ENCODE data around the gene DHDH. TPM values are rescaled to one million over a fixed set of nuclear protein-coding genes. Genes with fewer than 3 reads are reported as not detected.
"Not testable (repeated sequence)": the region's sequence is repeated elsewhere in the genome, so short reads cannot be mapped to it uniquely, and the experiment has no call there.

The DHDH gene
- total RNA-seq, 3 donors from 2014 or later (not counting 1 experiment from before 2014, with no cell fraction given): not detected

GRCh38 chr19:48906324-48906723, 27.2 kb upstream of the DHDH start:
- TF ChIP-seq CTCF (IDR thresholded peaks at IDR 0.05): no peak
- 98% methylated on average over 10 of the region's 10 CpGs for WGBS (ENCODE audit: insufficient coverage)
- Mint-ChIP-seq H3K27me3 (ENCODE audit: low read depth in 2 of 2) (no peaks in the 10 kb centered on the region), H3K27ac (no peak overlapping the region), H3K4me1 (peaks cover 7% of the 10 kb centered on the region in 2 donors), H3K9me3 (no peaks in the 10 kb centered on the region), H3K36me3 (no peaks in the 10 kb centered on the region), H3K4me3 (no peak overlapping the region)
- Histone ChIP-seq H3K27me3 (ENCODE audit: control insufficient read depth, insufficient read depth, low read length) (no peaks in the 10 kb centered on the region), H3K9me3 (ENCODE audit: control insufficient read depth, insufficient read depth, low read length) (no peaks in the 10 kb centered on the region), H3K4me1 (ENCODE audit: control insufficient read depth, insufficient read depth, low read length) (peaks cover 14% of the 10 kb centered on the region), H3K27ac (ENCODE audit: low read length) (no peak overlapping the region), H3K36me3 (ENCODE audit: control insufficient read depth, insufficient read depth, low read length) (peaks cover 35% of the 10 kb centered on the region), H3K4me3 (ENCODE audit: low read length) (no peak overlapping the region)
- intact Hi-C loops (cut with micrococcal nuclease): no loop called here
- DNase-seq (no peak), ATAC-seq (no peak)

DNA sequence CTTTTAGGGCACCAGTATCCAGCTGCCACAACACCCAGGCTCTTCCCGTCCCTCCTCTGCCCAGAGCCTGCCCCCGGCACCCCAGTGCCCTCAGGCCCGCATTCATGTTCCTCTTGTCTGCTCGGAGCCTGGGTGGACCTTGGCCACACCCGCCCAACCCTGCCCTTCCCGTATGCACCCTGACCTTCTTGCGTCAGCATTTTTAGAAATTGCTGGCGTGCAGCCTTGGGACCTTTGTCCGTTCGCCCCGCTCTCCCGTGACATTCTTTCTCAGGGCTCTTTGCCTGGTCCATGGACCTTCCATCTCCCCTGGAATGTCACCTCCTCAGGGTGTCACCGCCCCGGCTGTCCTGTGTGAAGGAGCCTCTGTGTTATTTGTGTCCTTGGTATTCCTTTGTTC, 25.8 kb upstream of the DHDH start:
- no peaks in the 10 kb centered on the region for H3K9me3 ChIP-seq (ENCODE audit: control insufficient read depth, insufficient read depth, low read length)
- no peak for TF ChIP-seq CTCF (IDR thresholded peaks at IDR 0.05)
- intact Hi-C loops (cut with micrococcal nuclease): no loop called here
- Mint-ChIP-seq H3K36me3 (no peaks in the 10 kb centered on the region), H3K4me1 (peaks cover 0 to 1% of the 10 kb centered on the region in 2 donors), H3K27ac (no peak overlapping the region), H3K9me3 (no peaks in the 10 kb centered on the region), H3K27me3 (ENCODE audit: low read depth in 2 of 2) (no peaks in the 10 kb centered on the region), H3K4me3 (no peak overlapping the region)
- 94% methylated on average over 14 of the region's 14 CpGs for WGBS (ENCODE audit: insufficient coverage)
- no peaks in the 10 kb centered on the region for H3K27me3 ChIP-seq (ENCODE audit: control insufficient read depth, insufficient read depth, low read length)
- no peak overlapping the region for H3K27ac ChIP-seq (ENCODE audit: low read length)
- no peak overlapping the region for H3K4me3 ChIP-seq (ENCODE audit: low read length)
- H3K4me1 ChIP-seq (ENCODE audit: control insufficient read depth, insufficient read depth, low read length): peaks cover 3% of the 10 kb centered on the region
- ATAC-seq (no peak), DNase-seq (no peak)
- peaks cover 46% of the 10 kb centered on the region for H3K36me3 ChIP-seq (ENCODE audit: control insufficient read depth, insufficient read depth, low read length)

DNA sequence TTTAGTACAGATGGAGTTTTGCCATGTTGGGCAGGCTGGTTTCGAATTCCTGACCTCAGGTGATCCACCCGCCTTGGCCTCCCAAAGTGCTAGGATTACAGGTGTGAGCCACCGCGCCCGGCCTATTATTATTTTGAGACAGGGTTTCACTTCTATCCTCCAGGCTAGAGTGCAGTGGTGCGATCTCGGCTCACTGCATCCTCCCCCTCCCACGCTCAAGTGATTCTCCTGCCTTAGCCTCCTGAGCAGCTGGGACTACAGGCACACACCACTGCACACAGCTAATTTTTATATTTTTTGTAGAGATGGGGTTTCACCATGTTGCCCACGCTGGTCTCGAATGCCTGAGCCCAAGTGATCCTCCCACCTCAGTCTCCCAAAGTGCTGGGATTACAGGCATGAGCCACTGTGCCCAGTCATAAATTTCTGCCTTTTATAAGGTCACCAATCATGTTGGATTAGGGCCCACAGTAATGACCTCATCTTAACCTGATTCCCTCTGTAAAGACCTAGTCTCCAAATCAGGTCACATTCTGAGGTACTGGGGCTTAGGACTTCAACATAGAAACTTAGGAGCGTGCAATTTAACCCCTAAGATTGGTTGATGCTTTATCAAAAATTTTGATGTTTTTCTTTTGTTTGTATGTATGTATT, 23.9 kb upstream of the DHDH start:
- DNase-seq; H3K27ac Mint-ChIP-seq; H3K4me1 ChIP-seq (ENCODE audit: control insufficient read depth, insufficient read depth, low read length); H3K27ac ChIP-seq (ENCODE audit: low read length); ATAC-seq; H3K4me1 Mint-ChIP-seq; H3K4me3 ChIP-seq (ENCODE audit: low read length); intact Hi-C loops (cut with micrococcal nuclease); H3K4me3 Mint-ChIP-seq; H3K36me3 Mint-ChIP-seq; H3K9me3 ChIP-seq (ENCODE audit: control insufficient read depth, insufficient read depth, low read length); H3K27me3 ChIP-seq (ENCODE audit: control insufficient read depth, insufficient read depth, low read length); H3K9me3 Mint-ChIP-seq; H3K27me3 Mint-ChIP-seq (ENCODE audit: low read depth in 2 of 2): not testable (repeated sequence)
- peaks cover 57% of the 10 kb centered on the region for H3K36me3 ChIP-seq (ENCODE audit: control insufficient read depth, insufficient read depth, low read length)
- WGBS (ENCODE audit: insufficient coverage): 71% methylated on average over 10 of the region's 11 CpGs

DNA sequence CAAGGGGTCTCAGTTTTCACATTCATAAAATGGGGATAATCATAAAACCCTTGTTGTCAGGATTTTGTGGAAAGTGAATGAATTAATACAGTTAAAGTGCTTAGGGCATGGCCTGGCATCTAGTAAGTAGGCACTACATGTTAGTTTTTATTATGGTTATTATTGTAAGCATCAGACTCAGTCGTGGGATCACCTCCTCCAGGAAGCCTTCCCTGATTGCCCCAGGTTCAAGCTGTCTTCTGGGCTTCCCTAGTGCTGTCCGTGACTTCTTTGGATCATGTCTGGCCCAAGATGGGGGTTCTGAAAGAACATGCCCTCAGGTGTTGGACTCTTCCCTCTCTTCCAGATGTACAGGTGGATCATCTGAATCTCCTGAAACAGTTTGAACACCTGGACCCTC, 22.7 kb upstream of the DHDH start:
- Mint-ChIP-seq H3K36me3 (no peaks in the 10 kb centered on the region), H3K4me3 (no peak overlapping the region), H3K27me3 (ENCODE audit: low read depth in 2 of 2) (no peaks in the 10 kb centered on the region), H3K9me3 (no peaks in the 10 kb centered on the region), H3K27ac (no peak overlapping the region), H3K4me1 (no peaks in the 10 kb centered on the region)
- ATAC-seq (no peak), DNase-seq (no peak)
- no peak overlapping the region for H3K4me3 ChIP-seq (ENCODE audit: low read length)
- H3K27ac ChIP-seq (ENCODE audit: low read length): no peak overlapping the region
- H3K9me3 ChIP-seq (ENCODE audit: control insufficient read depth, insufficient read depth, low read length): no peaks in the 10 kb centered on the region
- no peaks in the 10 kb centered on the region for H3K27me3 ChIP-seq (ENCODE audit: control insufficient read depth, insufficient read depth, low read length)
- WGBS (ENCODE audit: insufficient coverage): 94% methylated on average over 2 of the region's 2 CpGs
- no peak for TF ChIP-seq CTCF (IDR thresholded peaks at IDR 0.05)
- H3K4me1 ChIP-seq (ENCODE audit: control insufficient read depth, insufficient read depth, low read length): no peaks in the 10 kb centered on the region
- intact Hi-C loops (cut with micrococcal nuclease): no loop called here
- peaks cover 50% of the 10 kb centered on the region for H3K36me3 ChIP-seq (ENCODE audit: control insufficient read depth, insufficient read depth, low read length)
